ENCODE measurements around the gene NOX4.

The NOX4 gene

DNA sequence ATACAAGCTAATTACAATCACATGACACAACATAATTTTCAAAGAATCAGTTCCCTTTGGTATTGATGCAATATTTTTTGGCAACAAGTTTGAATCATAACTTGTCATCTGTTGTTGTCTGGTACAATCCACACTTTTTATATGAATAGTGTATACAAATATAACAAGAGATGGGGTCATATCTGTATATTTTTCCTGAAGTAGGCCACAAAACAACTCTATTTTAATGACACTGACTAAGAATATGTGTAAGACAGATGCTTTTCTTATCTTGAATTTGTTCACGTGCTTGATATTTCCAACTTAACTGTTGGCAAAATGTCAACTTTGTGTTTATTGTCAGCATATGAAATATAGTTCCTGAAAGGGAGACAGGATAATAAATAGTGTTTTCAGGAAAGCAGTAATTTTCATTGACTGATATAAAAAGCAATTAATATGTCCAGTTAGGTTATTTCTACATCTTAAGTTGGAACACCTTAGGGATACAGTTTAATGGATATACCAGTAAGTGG lies 27.9 kb downstream of the NOX4 start:
- no peaks in the 10 kb centered on the region for H3K36me3 ChIP-seq (ENCODE audit: insufficient read depth, low read length)
- no peak overlapping the region for H3K4me3 ChIP-seq (ENCODE audit: low read length)
- whole genome bisulfite sequencing: 96% methylated on average over 1 of the region's 1 CpG
- H3K9me3 ChIP-seq (ENCODE audit: insufficient read depth, low read depth, low read length): no peaks in the 10 kb centered on the region
- H3K27ac ChIP-seq (ENCODE audit: low read depth, low read length): no peak overlapping the region
- no peaks in the 10 kb centered on the region for H3K4me1 ChIP-seq (ENCODE audit: insufficient read depth, low read length)
- no peak overlapping the region for H3K9ac ChIP-seq (ENCODE audit: low read depth, low read length)
- H3K27me3 ChIP-seq (ENCODE audit: insufficient read depth, low read length): no peaks in the 10 kb centered on the region

DNA sequence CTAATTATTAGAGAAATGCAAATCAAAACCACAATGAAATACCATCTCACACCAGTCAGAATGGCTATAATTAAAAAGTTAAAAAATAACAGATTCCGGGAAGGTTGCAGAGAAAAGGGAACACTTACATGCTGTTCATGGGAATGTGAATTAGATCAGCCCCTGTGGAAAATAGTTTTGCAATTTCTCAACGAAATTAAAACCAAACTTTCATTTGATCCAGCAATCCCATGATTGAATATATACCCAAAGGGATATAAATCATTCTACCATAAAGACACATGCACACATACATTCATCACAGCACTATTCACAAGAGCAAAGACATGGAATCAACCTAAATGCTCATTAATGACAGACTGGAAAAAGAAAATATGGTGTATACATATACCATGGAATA lies 32.5 kb downstream of the NOX4 start:
- H3K27ac ChIP-seq (ENCODE audit: low read depth, low read length): no peak overlapping the region
- 86% methylated on average over 2 of the region's 2 CpGs for WGBS
- no peaks in the 10 kb centered on the region for H3K36me3 ChIP-seq (ENCODE audit: insufficient read depth, low read length)
- H3K9me3 ChIP-seq (ENCODE audit: insufficient read depth, low read depth, low read length): no peaks in the 10 kb centered on the region
- no peak overlapping the region for H3K4me3 ChIP-seq (ENCODE audit: low read length)
- H3K27me3 ChIP-seq (ENCODE audit: insufficient read depth, low read length): no peaks in the 10 kb centered on the region
- no peaks in the 10 kb centered on the region for H3K4me1 ChIP-seq (ENCODE audit: insufficient read depth, low read length)
- H3K9ac ChIP-seq (ENCODE audit: low read depth, low read length): no peak overlapping the region

DNA sequence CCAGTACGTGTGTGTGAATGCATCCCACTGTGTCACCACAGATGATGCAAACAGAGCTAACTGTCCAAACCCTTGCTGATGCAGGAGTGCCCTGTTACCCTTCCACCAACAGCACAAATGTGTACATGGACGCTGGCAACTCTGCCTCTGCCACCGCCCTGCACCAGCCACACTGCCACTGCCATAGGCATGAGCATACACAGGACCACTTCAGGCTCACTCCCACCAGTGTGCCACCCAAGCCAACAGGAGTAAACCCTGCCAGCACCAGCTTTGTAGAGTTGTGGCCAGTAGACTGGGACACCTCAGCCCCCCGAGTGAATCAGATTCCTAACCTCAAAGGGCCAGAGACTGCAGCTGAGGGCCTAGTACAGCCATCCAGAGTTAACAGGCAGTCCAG lies 34.0 kb downstream of the NOX4 start:
- no peak overlapping the region for H3K27ac ChIP-seq (ENCODE audit: low read depth, low read length)
- no peak overlapping the region for H3K4me3 ChIP-seq (ENCODE audit: low read length)
- no peaks in the 10 kb centered on the region for H3K36me3 ChIP-seq (ENCODE audit: insufficient read depth, low read length)
- no peaks in the 10 kb centered on the region for H3K27me3 ChIP-seq (ENCODE audit: insufficient read depth, low read length)
- H3K4me1 ChIP-seq (ENCODE audit: insufficient read depth, low read length): no peaks in the 10 kb centered on the region
- no peak overlapping the region for H3K9ac ChIP-seq (ENCODE audit: low read depth, low read length)
- H3K9me3 ChIP-seq (ENCODE audit: insufficient read depth, low read depth, low read length): no peaks in the 10 kb centered on the region
- WGBS: 92% methylated on average over 4 of the region's 4 CpGs

DNA sequence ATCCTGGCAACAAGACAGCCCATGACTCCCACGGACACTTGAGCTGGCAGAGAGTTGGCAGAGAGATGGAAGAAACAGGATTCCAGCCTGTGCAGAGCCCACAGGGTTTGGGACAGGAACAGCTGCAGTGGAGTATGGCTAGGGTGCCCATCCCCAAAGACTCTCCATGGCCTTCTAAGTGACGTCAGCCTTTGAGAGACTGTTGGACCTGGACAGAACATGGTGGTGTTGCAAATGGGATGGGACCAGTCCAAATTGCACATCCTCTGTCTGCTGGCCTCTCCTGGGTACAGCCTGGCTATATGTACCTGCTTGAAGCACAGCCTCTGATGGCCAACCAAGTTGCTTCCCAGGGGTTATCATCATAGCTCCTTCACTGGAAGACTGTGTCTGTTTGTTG lies 34.5 kb downstream of the NOX4 start:
- peaks cover 1% of the 10 kb centered on the region; the same call in 1 of the 2 replicates for H3K36me3 ChIP-seq (ENCODE audit: insufficient read depth, low read length)
- no peak overlapping the region for H3K27ac ChIP-seq (ENCODE audit: low read depth, low read length)
- no peak overlapping the region for H3K4me3 ChIP-seq (ENCODE audit: low read length)
- WGBS: 88% methylated on average over 2 of the region's 2 CpGs
- H3K9ac ChIP-seq (ENCODE audit: low read depth, low read length): no peak overlapping the region
- no peaks in the 10 kb centered on the region for H3K9me3 ChIP-seq (ENCODE audit: insufficient read depth, low read depth, low read length)
- no peaks in the 10 kb centered on the region for H3K4me1 ChIP-seq (ENCODE audit: insufficient read depth, low read length)
- H3K27me3 ChIP-seq (ENCODE audit: insufficient read depth, low read length): no peaks in the 10 kb centered on the region

DNA sequence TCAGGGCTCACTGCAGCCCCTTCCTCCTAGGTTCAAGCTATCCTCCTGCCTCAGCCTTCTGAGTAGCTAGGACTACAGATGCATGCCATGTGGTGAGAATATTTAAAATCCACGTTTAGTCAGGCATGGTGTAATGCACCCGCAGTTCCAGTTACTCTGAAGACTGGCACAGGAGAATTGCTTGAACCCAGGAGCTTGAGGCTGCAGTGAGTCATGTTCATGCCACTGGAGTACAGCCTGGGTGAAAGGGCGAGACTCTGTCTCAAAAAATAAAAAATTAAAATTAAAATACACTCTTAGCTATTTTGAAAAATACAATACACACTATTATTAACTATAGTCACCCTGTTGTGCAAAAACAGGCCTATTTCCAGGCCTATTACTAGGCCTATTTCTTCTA lies 38.4 kb downstream of the NOX4 start:
- H3K36me3 ChIP-seq (ENCODE audit: insufficient read depth, low read length): peaks cover 9% of the 10 kb centered on the region; the same call in 1 of the 2 replicates
- no peaks in the 10 kb centered on the region for H3K27me3 ChIP-seq (ENCODE audit: insufficient read depth, low read length)
- no peak overlapping the region for H3K4me3 ChIP-seq (ENCODE audit: low read length)
- H3K4me1 ChIP-seq (ENCODE audit: insufficient read depth, low read length): no peaks in the 10 kb centered on the region
- WGBS: 82% methylated on average over 3 of the region's 3 CpGs
- H3K9ac ChIP-seq (ENCODE audit: low read depth, low read length): no peak overlapping the region
- H3K27ac ChIP-seq (ENCODE audit: low read depth, low read length): no peak overlapping the region
- H3K9me3 ChIP-seq (ENCODE audit: insufficient read depth, low read depth, low read length): no peaks in the 10 kb centered on the region

DNA sequence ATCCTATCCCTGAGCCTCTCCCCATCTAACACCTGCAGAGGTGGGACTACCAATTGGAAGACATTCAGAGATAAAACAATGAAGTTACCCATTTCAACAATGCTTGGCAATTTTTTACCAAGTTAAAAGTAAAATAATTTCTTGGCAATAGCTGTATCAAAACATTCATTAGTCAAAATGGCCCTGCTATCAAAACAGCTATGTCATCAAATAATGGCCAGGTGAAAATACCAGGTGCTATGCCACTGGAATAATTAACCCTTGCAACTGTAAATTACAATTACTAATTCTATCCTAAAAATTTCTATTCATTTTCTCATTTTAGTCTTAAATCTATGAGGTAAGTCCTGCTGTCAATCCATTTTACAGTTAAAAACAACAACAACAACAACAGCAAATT lies 43.3 kb downstream of the NOX4 start:
- no peak overlapping the region for H3K9ac ChIP-seq (ENCODE audit: low read depth, low read length)
- peaks cover 7% of the 10 kb centered on the region; the same call in 1 of the 2 replicates for H3K4me1 ChIP-seq (ENCODE audit: insufficient read depth, low read length)
- peaks cover 4% of the 10 kb centered on the region; the same call in 1 of the 2 replicates for H3K9me3 ChIP-seq (ENCODE audit: insufficient read depth, low read depth, low read length)
- H3K36me3 ChIP-seq (ENCODE audit: insufficient read depth, low read length): peaks cover 17% of the 10 kb centered on the region; the same call in 1 of the 2 replicates
- no peaks in the 10 kb centered on the region for H3K27me3 ChIP-seq (ENCODE audit: insufficient read depth, low read length)
- no peak overlapping the region for H3K27ac ChIP-seq (ENCODE audit: low read depth, low read length)
- H3K4me3 ChIP-seq (ENCODE audit: low read length): no peak overlapping the region

DNA sequence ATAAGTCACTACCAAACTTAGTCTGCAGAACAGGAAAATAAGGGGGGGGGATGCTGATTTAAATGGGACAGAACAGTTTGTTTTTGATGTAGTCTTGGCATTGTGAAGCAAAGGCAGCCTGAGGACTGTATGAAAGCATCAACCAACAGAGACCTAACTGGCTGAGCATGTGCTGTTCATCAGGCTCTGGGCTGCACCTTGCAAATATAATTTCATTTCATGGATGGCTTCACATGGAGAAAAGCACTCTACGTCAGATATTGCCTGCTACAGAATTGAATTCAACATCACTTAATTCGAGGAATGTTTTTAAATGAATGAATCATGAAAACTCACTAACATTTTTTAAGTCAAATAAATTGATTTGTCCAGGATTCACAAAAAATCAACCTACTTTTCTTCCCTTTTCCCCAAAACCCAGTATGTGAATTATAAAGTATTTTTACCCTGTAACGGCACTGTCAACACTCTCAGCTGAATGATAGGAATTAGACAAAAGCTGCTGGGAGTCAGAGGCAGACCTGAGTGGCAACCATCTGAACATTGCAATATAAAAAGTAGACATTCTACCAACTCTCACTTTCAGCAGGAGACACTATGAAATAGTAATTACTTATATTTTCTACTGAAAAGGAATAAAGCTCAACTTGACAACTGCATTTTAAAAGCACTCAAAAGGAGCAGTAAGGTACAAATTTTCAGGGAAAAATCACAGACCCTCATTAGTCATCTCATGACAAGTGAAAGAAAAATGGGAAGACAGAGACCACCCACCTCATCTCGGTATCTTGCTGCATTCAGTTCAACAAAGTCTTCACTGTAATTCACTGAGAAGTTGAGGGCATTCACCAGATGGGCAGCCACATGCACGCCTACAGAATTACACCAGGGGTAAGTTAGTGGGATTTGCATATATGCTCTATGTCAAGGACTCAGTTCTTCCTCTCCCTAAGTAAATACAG lies 47.5 kb downstream of the NOX4 start:
- H3K4me3 ChIP-seq (ENCODE audit: low read length): no peak overlapping the region
- WGBS: 87% methylated on average over 5 of the region's 5 CpGs
- H3K9me3 ChIP-seq (ENCODE audit: insufficient read depth, low read depth, low read length): peaks cover 4% of the 10 kb centered on the region; the same call in 1 of the 2 replicates
- no peaks in the 10 kb centered on the region for H3K27me3 ChIP-seq (ENCODE audit: insufficient read depth, low read length)
- peaks cover 16% of the 10 kb centered on the region; the same call in 1 of the 2 replicates for H3K36me3 ChIP-seq (ENCODE audit: insufficient read depth, low read length)
- no peak overlapping the region for H3K27ac ChIP-seq (ENCODE audit: low read depth, low read length)
- H3K9ac ChIP-seq (ENCODE audit: low read depth, low read length): no peak overlapping the region
- peaks cover 7% of the 10 kb centered on the region; the same call in 1 of the 2 replicates for H3K4me1 ChIP-seq (ENCODE audit: insufficient read depth, low read length)

DNA sequence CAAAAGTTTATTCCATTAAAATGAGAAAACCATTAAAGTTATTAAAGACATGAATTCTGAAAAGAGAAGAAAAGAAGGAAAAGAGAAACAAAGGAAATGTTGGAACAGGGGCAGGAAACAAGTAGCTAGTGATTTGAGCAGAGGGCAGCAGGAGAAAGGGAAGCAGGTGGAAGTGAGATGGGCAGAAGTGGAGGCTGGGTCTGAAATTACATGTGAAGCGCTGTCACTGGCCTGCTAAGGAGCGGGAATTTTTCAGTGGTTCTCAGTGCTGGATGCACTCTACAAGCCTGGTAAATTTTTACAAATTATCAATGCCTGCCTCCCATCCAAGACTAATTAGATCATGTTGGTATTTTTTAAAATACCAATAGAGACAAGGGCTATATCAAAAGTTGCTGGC lies 48.4 kb downstream of the NOX4 start:
- H3K4me3 ChIP-seq (ENCODE audit: low read length): no peak overlapping the region
- no peak overlapping the region for H3K9ac ChIP-seq (ENCODE audit: low read depth, low read length)
- H3K4me1 ChIP-seq (ENCODE audit: insufficient read depth, low read length): peaks cover 7% of the 10 kb centered on the region; the same call in 1 of the 2 replicates
- no peak overlapping the region for H3K27ac ChIP-seq (ENCODE audit: low read depth, low read length)
- 85% methylated on average over 2 of the region's 2 CpGs for WGBS
- H3K27me3 ChIP-seq (ENCODE audit: insufficient read depth, low read length): no peaks in the 10 kb centered on the region
- H3K9me3 ChIP-seq (ENCODE audit: insufficient read depth, low read depth, low read length): peaks cover 4% of the 10 kb centered on the region; the same call in 1 of the 2 replicates
- H3K36me3 ChIP-seq (ENCODE audit: insufficient read depth, low read length): peaks cover 16% of the 10 kb centered on the region; the same call in 1 of the 2 replicates

DNA sequence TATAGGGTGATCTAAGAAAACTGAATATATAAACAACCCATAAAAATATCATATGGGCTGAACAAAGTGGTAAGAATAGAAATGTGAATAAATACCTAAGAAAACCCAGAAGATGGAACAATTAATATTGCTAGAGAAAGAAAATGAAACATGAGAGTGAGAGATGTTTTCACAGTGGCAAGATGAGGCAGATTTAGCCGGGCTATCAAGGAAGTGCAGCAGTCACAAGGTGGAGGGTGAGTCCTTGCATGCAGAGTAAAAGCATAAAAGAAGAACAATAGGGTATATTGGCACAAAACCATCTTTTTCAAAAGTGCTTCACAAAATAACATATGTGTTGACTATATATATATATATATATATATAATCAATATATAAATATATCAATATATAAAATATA lies 49.6 kb downstream of the NOX4 start:
- peaks cover 7% of the 10 kb centered on the region; the same call in 1 of the 2 replicates for H3K4me1 ChIP-seq (ENCODE audit: insufficient read depth, low read length)
- 97% methylated on average over 1 of the region's 1 CpG for WGBS
- no peak overlapping the region for H3K9ac ChIP-seq (ENCODE audit: low read depth, low read length)
- H3K9me3 ChIP-seq (ENCODE audit: insufficient read depth, low read depth, low read length): peaks cover 2% of the 10 kb centered on the region; the same call in 1 of the 2 replicates
- H3K27ac ChIP-seq (ENCODE audit: low read depth, low read length): no peak overlapping the region
- H3K27me3 ChIP-seq (ENCODE audit: insufficient read depth, low read length): no peaks in the 10 kb centered on the region
- H3K4me3 ChIP-seq (ENCODE audit: low read length): no peak overlapping the region
- peaks cover 13% of the 10 kb centered on the region; the same call in 1 of the 2 replicates for H3K36me3 ChIP-seq (ENCODE audit: insufficient read depth, low read length)

DNA sequence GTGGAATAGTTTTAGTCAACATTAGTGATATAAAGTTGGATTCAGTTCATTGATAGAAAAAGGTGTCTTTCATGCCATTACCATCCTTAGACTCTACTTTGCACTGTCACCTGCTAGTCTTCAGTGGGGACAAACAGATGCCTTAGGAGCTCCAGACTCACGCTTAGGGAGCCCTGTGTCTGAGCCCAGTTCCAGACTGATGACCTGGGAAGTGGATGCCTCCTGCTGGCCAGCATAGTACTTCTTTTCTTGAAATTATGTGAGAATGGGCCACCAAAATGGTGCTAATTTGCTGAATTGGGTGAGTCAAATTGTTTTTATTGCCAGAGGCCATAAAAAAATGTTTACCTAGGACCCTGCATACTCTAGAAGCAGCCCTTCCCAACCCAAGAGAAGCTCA lies 53.9 kb downstream of the NOX4 start:
- Histone ChIP-seq H3K27ac (ENCODE audit: low read depth, low read length) (no peak overlapping the region), H3K9me3 (ENCODE audit: insufficient read depth, low read depth, low read length) (no peaks in the 10 kb centered on the region), H3K9ac (ENCODE audit: low read depth, low read length) (no peak overlapping the region), H3K4me1 (ENCODE audit: insufficient read depth, low read length) (no peaks in the 10 kb centered on the region), H3K27me3 (ENCODE audit: insufficient read depth, low read length) (no peaks in the 10 kb centered on the region), H3K36me3 (ENCODE audit: insufficient read depth, low read length) (peaks cover 6% of the 10 kb centered on the region; the same call in 1 of the 2 replicates), H3K4me3 (ENCODE audit: low read length) (no peak overlapping the region)
- 92% methylated on average over 1 of the region's 1 CpG for WGBS

DNA sequence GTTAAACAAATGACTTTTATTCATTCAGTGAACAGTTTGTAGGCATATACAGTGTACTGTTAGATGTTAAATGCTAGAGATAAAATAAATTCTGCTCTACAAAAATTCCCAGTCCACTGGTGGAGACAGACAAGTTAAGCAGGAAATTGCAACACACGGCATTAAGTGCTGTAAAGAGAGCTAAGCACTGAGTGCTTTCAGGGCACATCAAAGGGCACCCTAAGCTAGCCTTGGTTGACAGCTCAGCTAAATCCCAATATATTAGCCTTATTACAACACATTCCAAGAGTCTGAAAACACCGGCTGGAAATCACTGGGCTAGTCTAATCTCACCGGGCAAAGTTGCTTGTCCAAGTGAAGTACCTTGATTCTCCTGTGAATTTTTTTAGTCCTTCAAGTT lies 55.1 kb downstream of the NOX4 start:
- Histone ChIP-seq H3K27me3 (ENCODE audit: insufficient read depth, low read length) (no peaks in the 10 kb centered on the region), H3K36me3 (ENCODE audit: insufficient read depth, low read length) (peaks cover 3% of the 10 kb centered on the region; the same call in 1 of the 2 replicates), H3K9me3 (ENCODE audit: insufficient read depth, low read depth, low read length) (no peaks in the 10 kb centered on the region), H3K27ac (ENCODE audit: low read depth, low read length) (no peak overlapping the region), H3K9ac (ENCODE audit: low read depth, low read length) (no peak overlapping the region), H3K4me1 (ENCODE audit: insufficient read depth, low read length) (no peaks in the 10 kb centered on the region), H3K4me3 (ENCODE audit: low read length) (no peak overlapping the region)
- WGBS: 82% methylated on average over 3 of the region's 3 CpGs

Data from HUES64 (cell line).